SU-DHL-6 (cell line): Measurements from ENCODE around the gene CGB7.

ENCODE experiments used
- H2AFZ ChIP-seq: fragments of 200-600 bp; sonication (generic); 2 replicates; pipeline ENCODE4 v1.6.1; 2014; ENCODE audit warnings: low read depth, mild to moderate bottlenecking, moderate library complexity, mixed read lengths, antibody characterized with exemption, low read length; ENCODE audit not compliant: severe bottlenecking
- H3F3A ChIP-seq: fragments of 200-600 bp; shearing (Covaris generic); 2 replicates; pipeline ENCODE4 v1.6.0; 2016; ENCODE audit warnings: antibody characterized with exemption, mild to moderate bottlenecking; ENCODE audit not compliant: insufficient read depth
- H3K27ac ChIP-seq: fragments of 200-600 bp; sonication (generic); 2 replicates; pipeline ENCODE4 v1.5.1; 2016; ENCODE audit warnings: low read depth, mild to moderate bottlenecking, low read length, moderate library complexity, mixed read lengths
- H3K27me3 ChIP-seq: fragments of 200-600 bp; sonication (generic), shearing (Covaris generic); 2 replicates; pipeline ENCODE4 v1.6.0; 2014; ENCODE audit warnings: mild to moderate bottlenecking, low read length
- H3K36me3 ChIP-seq: fragments of 200-600 bp; sonication (generic); 2 replicates; pipeline ENCODE4 v1.6.1; 2014; ENCODE audit warnings: mild to moderate bottlenecking, low read length, mixed read lengths
- H3K4me2 ChIP-seq: fragments of 300-600, 200-600 bp; shearing (Covaris generic), sonication (generic); 2 replicates; pipeline ENCODE4 v1.6.0; 2014; ENCODE audit warnings: low read length, low read depth, mild to moderate bottlenecking; ENCODE audit not compliant: poor library complexity, severe bottlenecking
- H3K4me3 ChIP-seq: fragments of 200-600 bp; sonication (generic); 2 replicates; pipeline ENCODE4 v1.5.1; 2014; ENCODE audit warnings: antibody characterized with exemption, low read length, mild to moderate bottlenecking, mixed read lengths; ENCODE audit not compliant: insufficient read depth, poor library complexity, severe bottlenecking
- H3K79me2 ChIP-seq: fragments of 200-600 bp; sonication (generic); 2 replicates; pipeline ENCODE4 v1.6.1; 2014; ENCODE audit warnings: mild to moderate bottlenecking, low read length, moderate library complexity; ENCODE audit not compliant: insufficient read depth
- H3K9ac ChIP-seq: fragments of 200-600 bp; sonication (generic); 2 replicates; pipeline ENCODE4 v1.7.0; 2014; ENCODE audit warnings: mild to moderate bottlenecking, low read length
- H3K9me2 ChIP-seq: fragments of 200-600 bp; sonication (generic); replicated peaks from 2 replicates; pipeline ENCODE4 v1.6.1; 2014; ENCODE audit warnings: low read length; ENCODE audit not compliant: insufficient read depth
- H3K9me3 ChIP-seq: fragments of 200-600 bp; sonication (generic); 2 replicates; pipeline ENCODE4 v1.6.1; 2014; ENCODE audit warnings: low read length, mixed read lengths; ENCODE audit not compliant: insufficient read depth
- H4K20me1 ChIP-seq: fragments of 200-600 bp; sonication (generic); 2 replicates; pipeline ENCODE4 v1.6.1; 2014; ENCODE audit warnings: low read depth, mild to moderate bottlenecking, antibody characterized with exemption, low read length, moderate library complexity, mixed read lengths
- CTCF ChIP-seq: fragments of 200-600 bp; sonication (generic); IDR thresholded peaks from one replicate; pipeline ENCODE4 v1.5.1; 2017; ENCODE audit warnings: antibody characterized with exemption, mild to moderate bottlenecking, low read length, moderate library complexity; ENCODE audit not compliant: insufficient read depth, poor library complexity, severe bottlenecking
- EZH2phosphoT487 ChIP-seq: fragments of 200-600 bp; sonication (generic), shearing (Covaris generic); conservative IDR thresholded peaks from 2 replicates; pipeline ENCODE4 v1.6.1; 2018; ENCODE audit warnings: mild to moderate bottlenecking, antibody characterized with exemption, low read length, moderate library complexity, mixed read lengths

Gene CGB7

DNA sequence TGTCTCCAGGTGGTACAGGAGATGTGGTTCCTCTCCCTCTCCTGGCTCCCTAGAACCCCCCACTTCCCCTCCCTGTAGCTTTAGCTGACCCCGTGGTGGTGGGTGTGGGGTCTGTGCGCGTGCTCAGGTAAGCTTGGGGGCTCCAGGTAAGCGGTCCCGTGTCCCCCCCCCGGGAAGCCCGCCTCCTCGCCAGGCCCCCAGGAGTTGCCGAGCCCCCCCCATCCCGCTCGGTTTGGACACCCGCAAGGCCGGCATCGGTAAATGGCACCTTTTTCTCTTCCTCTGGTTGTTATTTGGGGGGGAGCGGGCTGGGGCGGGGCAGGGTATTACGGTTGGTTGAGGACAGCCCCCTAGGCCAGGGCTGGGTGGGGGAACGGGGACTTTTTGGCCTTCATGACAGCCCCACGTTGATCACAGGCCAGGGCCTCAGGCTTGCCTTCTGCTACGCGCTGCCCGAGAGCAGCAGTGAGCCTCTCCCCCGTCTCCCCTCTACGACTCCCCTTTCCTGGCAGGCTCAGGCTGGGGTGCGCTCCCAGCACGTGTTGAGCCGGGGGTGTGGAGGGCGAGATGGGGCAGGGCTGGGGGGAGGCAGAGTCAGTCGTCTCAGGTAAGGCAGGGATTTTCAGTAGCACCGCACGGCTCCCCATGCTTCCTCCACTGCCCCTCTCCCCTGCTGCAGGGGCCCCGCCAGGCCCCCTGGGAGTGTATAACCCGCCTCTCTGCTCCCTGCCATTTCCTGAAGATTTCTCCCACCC, 46.0 kb upstream of the CGB7 start:
- no peaks in the 10 kb centered on the region for H3K9me3 ChIP-seq
- no peak overlapping the region for H2AFZ ChIP-seq
- no peaks in the 10 kb centered on the region; the same call in 1 of the 2 replicates for H4K20me1 ChIP-seq
- H3K27me3 ChIP-seq: no peaks in the 10 kb centered on the region
- H3K79me2 ChIP-seq: peaks cover 6% of the 10 kb centered on the region; the same call in 1 of the 2 replicates
- H3K27ac ChIP-seq: no peak overlapping the region
- no peak overlapping the region for H3K4me2 ChIP-seq
- H3K9me2 ChIP-seq: no peaks in the 10 kb centered on the region
- TF ChIP-seq CTCF: no peak
- H3K9ac ChIP-seq: no peak overlapping the region
- no peak overlapping the region for H3K4me3 ChIP-seq
- H3F3A ChIP-seq: no peaks in the 10 kb centered on the region
- peaks cover 10% of the 10 kb centered on the region for H3K36me3 ChIP-seq

- H3K27me3 ChIP-seq: no peaks in the 10 kb centered on the region
- no peaks in the 10 kb centered on the region for H3K9me3 ChIP-seq
- H3K9me2 ChIP-seq: no peaks in the 10 kb centered on the region
- TF ChIP-seq CTCF: no peak
- no peak for TF ChIP-seq EZH2phosphoT487
- H3K4me3 ChIP-seq: no peak overlapping the region
- peaks cover 13% of the 10 kb centered on the region for H3K79me2 ChIP-seq
- peaks cover 4% of the 10 kb centered on the region; the same call in 1 of the 2 replicates for H3F3A ChIP-seq
- H4K20me1 ChIP-seq: no peaks in the 10 kb centered on the region; the same call in 1 of the 2 replicates
- peaks cover 16% of the 10 kb centered on the region for H3K36me3 ChIP-seq
- no peak overlapping the region for H3K4me2 ChIP-seq
- H3K9ac ChIP-seq: no peak overlapping the region
- H3K27ac ChIP-seq: no peak overlapping the region
- no peak overlapping the region for H2AFZ ChIP-seq
These were observed 44.8 kb upstream of the CGB7 start for GRCh38 chr19:49102303-49102702.

- H3K9ac ChIP-seq: no peak overlapping the region
- no peak overlapping the region for H3K27ac ChIP-seq
- H4K20me1 ChIP-seq: no peaks in the 10 kb centered on the region
These were observed 43.6 kb upstream of the CGB7 start for GRCh38 chr19:49101160-49101559.

More at GRCh38 chr19:49101160-49101559, 43.6 kb upstream of the CGB7 start:
- no peak overlapping the region for H3K4me2 ChIP-seq
- H2AFZ ChIP-seq: no peak overlapping the region
- no peak overlapping the region for H3K4me3 ChIP-seq
- peaks cover 7% of the 10 kb centered on the region; the same call in 1 of the 2 replicates for H3F3A ChIP-seq
- H3K36me3 ChIP-seq: peaks cover 13% of the 10 kb centered on the region
- no peaks in the 10 kb centered on the region for H3K27me3 ChIP-seq
- no peaks in the 10 kb centered on the region for H3K9me2 ChIP-seq
- no peak for TF ChIP-seq EZH2phosphoT487
- no peak for TF ChIP-seq CTCF
- no peaks in the 10 kb centered on the region for H3K9me3 ChIP-seq
- peaks cover 13% of the 10 kb centered on the region for H3K79me2 ChIP-seq
